ENCODE results near the gene NKD1.

NKD1 gene

DNA sequence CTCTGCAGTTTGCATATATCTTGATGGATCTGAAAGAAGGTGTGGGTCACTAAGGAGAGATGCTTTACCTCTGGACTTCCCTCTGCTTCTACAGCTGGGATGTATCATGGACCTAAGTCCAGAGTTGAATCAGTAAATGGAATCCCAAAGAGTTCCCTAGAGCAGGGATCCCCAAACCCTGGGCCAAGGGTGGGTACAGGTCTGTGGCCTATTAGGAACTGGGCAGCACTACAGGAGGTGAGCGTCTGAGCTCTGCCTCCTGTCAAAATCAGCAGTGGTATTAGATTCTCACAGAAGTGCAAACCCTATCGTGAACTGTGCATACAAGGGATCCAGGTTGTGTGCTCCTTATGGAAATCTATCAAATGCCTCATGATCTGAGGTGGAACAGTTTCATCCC lies 39.3 kb downstream of the NKD1 start:
- ChIA-PET CTCF (no interaction called here), POLR2A (no interaction called here)
- DNase-seq (ENCODE audit: extremely low spot score) = no peak
- no peak for TF ChIP-seq TARDBP (IDR thresholded peaks at IDR 0.05)
- TF ChIP-seq CTBP1 (IDR thresholded peaks at IDR 0.05; ENCODE audit: borderline replicate concordance) = no peak
- no peak for TF ChIP-seq ELF4 (IDR thresholded peaks at IDR 0.05)
- no peak for TF ChIP-seq BHLHE40 (IDR thresholded peaks at IDR 0.05; ENCODE audit: borderline replicate concordance)
- no peak for TF ChIP-seq FOXM1 (IDR thresholded peaks at IDR 0.05; ENCODE audit: borderline replicate concordance)

DNA sequence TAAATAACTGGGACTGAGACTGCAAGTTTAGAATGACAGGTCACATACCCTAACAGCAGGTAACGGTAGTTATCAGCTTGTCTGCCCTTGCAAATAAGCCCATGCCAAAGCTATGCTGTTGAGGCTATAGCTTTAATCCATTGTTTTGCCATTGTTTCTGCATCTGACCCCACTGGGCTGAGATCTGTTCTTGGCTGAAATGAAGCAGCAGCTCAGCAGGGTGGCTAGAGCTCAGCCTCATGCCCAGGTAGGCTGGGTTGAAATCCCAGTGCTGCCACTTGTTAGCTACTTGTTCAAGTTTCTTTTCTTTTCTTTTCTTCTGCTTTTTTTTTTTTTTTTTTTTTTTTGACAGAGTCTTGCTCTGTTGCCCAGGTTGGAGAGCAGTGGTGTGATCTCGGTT lies 40.1 kb downstream of the NKD1 start:
- CTCF ChIA-PET = no interaction called here

DNA sequence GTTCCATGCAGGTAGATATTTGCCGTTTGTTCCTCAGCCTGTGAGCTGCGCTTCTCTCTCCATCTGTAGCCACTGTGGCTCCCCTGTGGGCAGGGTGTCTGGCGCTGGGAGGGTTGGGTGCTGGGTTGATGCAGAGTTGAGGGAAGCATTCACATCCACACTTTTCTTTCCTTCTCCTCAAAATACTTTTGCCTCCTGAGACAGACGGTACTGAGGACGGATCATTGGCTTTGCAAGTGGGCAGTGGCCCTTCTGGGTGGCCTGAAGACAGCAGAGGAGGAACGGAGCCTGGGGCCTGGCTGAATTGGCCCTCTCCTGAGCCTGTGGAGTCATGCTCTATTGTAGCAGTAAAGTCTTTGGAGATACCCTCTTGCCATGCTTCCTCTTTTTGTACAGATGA lies 43.0 kb downstream of the NKD1 start:
- POLR2A ChIA-PET = no interaction called here
- DNase-seq (ENCODE audit: extremely low spot score) = no peak
- TF ChIP-seq LEF1 (IDR thresholded peaks at IDR 0.05; ENCODE audit: borderline replicate concordance) = no peak
- no peak for TF ChIP-seq FOXK2 (IDR thresholded peaks at IDR 0.05)
- no peak for TF ChIP-seq CTBP1 (IDR thresholded peaks at IDR 0.05; ENCODE audit: borderline replicate concordance)
- no peak for TF ChIP-seq ARNT (IDR thresholded peaks at IDR 0.05)
- no peak for TF ChIP-seq TARDBP (IDR thresholded peaks at IDR 0.05)
- TF ChIP-seq, protein P1, sequence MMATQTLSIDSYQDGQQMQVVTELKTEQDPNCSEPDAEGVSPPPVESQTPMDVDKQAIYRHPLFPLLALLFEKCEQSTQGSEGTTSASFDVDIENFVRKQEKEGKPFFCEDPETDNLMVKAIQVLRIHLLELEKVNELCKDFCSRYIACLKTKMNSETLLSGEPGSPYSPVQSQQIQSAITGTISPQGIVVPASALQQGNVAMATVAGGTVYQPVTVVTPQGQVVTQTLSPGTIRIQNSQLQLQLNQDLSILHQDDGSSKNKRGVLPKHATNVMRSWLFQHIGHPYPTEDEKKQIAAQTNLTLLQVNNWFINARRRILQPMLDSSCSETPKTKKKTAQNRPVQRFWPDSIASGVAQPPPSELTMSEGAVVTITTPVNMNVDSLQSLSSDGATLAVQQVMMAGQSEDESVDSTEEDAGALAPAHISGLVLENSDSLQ (IDR thresholded peaks at IDR 0.05) = no peak
- no peak for TF ChIP-seq FOXM1 (IDR thresholded peaks at IDR 0.05; ENCODE audit: borderline replicate concordance)
- no peak for TF ChIP-seq HDGF (IDR thresholded peaks at IDR 0.05; ENCODE audit: borderline replicate concordance)
- TF ChIP-seq ZNF384 (IDR thresholded peaks at IDR 0.05) = no peak
- no peak for TF ChIP-seq NFRKB (IDR thresholded peaks at IDR 0.05)
- TF ChIP-seq L3MBTL2 (conservative IDR thresholded peaks at IDR 0.05) = no peak
- CTCF ChIA-PET = no interaction called here

More for the DNA sequence above, 40.1 kb downstream of the NKD1 start:
- no peak for DNase-seq (ENCODE audit: extremely low spot score)
- POLR2A ChIA-PET = no interaction called here
- TF ChIP-seq ELF4 (IDR thresholded peaks at IDR 0.05) = no peak
- TF ChIP-seq ARNT (IDR thresholded peaks at IDR 0.05) = no peak
- TF ChIP-seq SUZ12 (IDR thresholded peaks at IDR 0.05) = no peak
- TF ChIP-seq NFRKB (IDR thresholded peaks at IDR 0.05) = no peak
- no peak for TF ChIP-seq FOXK2 (IDR thresholded peaks at IDR 0.05)
- no peak for TF ChIP-seq FOXA1 (IDR thresholded peaks at IDR 0.05)
- no peak for TF ChIP-seq BHLHE40 (IDR thresholded peaks at IDR 0.05; ENCODE audit: borderline replicate concordance)
- TF ChIP-seq ZNF384 (IDR thresholded peaks at IDR 0.05) = no peak
- no peak for TF ChIP-seq LEF1 (IDR thresholded peaks at IDR 0.05; ENCODE audit: borderline replicate concordance)
- TF ChIP-seq SP1 (IDR thresholded peaks at IDR 0.05) = no peak
- TF ChIP-seq HDGF (IDR thresholded peaks at IDR 0.05; ENCODE audit: borderline replicate concordance) = no peak
- no peak for TF ChIP-seq CTBP1 (IDR thresholded peaks at IDR 0.05; ENCODE audit: borderline replicate concordance)
- no peak for TF ChIP-seq L3MBTL2 (conservative IDR thresholded peaks at IDR 0.05)
- no peak for TF ChIP-seq FOXM1 (IDR thresholded peaks at IDR 0.05; ENCODE audit: borderline replicate concordance)

DNA sequence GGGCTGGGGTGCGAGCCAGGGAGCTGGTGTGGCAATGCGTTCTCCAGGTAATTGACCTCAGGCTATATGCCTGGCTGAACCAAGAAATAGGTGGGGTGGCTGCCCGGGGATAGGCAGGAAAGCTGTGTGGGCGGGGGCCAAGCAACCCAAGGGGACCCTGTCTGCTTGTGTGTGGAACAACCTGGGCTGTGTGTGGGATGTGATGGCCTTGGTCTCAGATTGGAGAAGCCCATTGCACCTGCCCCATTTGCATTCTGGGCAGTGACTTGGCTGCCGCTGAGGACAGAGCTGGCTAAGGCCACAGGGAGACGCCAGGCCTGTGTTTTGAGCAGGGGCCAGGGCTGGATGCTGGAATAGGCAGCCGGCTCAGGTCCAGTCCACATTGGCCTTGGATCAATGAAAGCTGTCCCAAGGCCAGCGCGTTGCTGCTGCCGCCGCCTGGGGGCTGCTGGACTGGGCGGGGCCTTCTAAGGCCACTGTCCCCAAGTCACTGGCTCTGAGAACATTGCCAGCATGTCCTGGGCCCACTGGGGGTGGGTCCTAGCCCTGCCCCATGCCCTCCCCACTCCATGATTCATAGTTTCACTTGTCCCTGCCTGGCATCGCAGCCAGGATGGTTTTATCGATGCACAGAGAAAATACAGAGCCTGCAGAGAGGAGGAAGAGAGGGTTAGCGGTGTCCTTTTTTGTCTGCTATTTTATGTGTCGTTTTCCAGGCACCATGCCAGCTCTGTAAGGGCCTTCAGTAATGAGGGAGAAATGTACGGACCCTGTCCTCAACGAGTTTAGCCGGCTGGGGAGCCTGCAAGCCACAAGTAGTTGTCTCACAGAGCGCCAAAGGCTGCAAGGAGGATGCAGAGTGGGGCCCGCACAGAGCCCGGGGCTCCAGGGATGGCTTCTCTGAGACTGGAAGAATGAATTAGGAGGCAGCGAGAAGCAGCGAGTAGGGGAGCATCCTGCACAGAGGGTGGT lies 43.9 kb downstream of the NKD1 start:
- TF ChIP-seq, protein P1 (IDR thresholded peaks at IDR 0.05) = no peak
- no peak for TF ChIP-seq CTBP1 (IDR thresholded peaks at IDR 0.05; ENCODE audit: borderline replicate concordance)
- no peak for TF ChIP-seq ARNT (IDR thresholded peaks at IDR 0.05)
- TF ChIP-seq TARDBP (IDR thresholded peaks at IDR 0.05) = no peak
- TF ChIP-seq LEF1 (IDR thresholded peaks at IDR 0.05; ENCODE audit: borderline replicate concordance) = no peak
- no peak for TF ChIP-seq ELF4 (IDR thresholded peaks at IDR 0.05)
- no peak for TF ChIP-seq FOXM1 (IDR thresholded peaks at IDR 0.05; ENCODE audit: borderline replicate concordance)
- no peak for TF ChIP-seq FOXK2 (IDR thresholded peaks at IDR 0.05)
- no peak for TF ChIP-seq BHLHE40 (IDR thresholded peaks at IDR 0.05; ENCODE audit: borderline replicate concordance)
- TF ChIP-seq HDGF (IDR thresholded peaks at IDR 0.05; ENCODE audit: borderline replicate concordance) = no peak
- no peak for TF ChIP-seq SUZ12 (IDR thresholded peaks at IDR 0.05)
- no peak for TF ChIP-seq SP1 (IDR thresholded peaks at IDR 0.05)
- no peak for TF ChIP-seq NFRKB (IDR thresholded peaks at IDR 0.05)
- TF ChIP-seq L3MBTL2 (conservative IDR thresholded peaks at IDR 0.05) = no peak
- TF ChIP-seq FOXA1 (IDR thresholded peaks at IDR 0.05) = no peak
- no peak for TF ChIP-seq ZNF384 (IDR thresholded peaks at IDR 0.05)
- CTCF ChIA-PET = interaction anchor here (0.7 kb wide), 1 partner anchor 14 kb away, joined by 3 read pairs; no protein-coding TSS in a partner anchor
- no peak for DNase-seq (ENCODE audit: extremely low spot score)
- POLR2A ChIA-PET = no interaction called here

DNA sequence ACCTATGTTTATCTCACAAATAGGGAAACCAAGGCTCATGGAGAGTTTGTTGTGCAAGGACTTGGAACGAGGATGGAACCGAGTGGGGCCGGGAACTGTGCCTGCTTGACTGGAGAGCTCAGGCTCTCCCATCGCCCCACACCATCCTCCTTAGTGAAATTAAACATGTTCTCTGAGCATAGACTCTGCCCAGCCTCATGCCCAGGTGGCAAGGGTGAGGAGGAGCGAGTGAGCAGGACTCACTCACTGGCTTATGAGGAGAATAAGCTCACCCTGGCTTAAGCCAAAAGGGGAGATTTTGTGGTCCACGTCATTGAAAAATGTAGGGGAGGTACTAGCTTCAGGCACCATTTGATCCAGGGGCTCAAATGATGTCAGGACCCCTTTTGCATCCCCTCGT lies 44.8 kb downstream of the NKD1 start:
- ChIA-PET POLR2A (interaction anchor here (0.8 kb wide), 1 partner anchor 18 kb away, joined by 3 read pairs; no protein-coding TSS in a partner anchor), CTCF (interaction anchor here (0.6 kb wide), 1 partner anchor 603 kb away, joined by 11 read pairs; no protein-coding TSS in a partner anchor)
- no peak for TF ChIP-seq ARNT (IDR thresholded peaks at IDR 0.05)
- no peak for TF ChIP-seq SP1 (IDR thresholded peaks at IDR 0.05)
- no peak for TF ChIP-seq L3MBTL2 (conservative IDR thresholded peaks at IDR 0.05)
- no peak for TF ChIP-seq HDGF (IDR thresholded peaks at IDR 0.05; ENCODE audit: borderline replicate concordance)
- no peak for DNase-seq (ENCODE audit: extremely low spot score)

DNA sequence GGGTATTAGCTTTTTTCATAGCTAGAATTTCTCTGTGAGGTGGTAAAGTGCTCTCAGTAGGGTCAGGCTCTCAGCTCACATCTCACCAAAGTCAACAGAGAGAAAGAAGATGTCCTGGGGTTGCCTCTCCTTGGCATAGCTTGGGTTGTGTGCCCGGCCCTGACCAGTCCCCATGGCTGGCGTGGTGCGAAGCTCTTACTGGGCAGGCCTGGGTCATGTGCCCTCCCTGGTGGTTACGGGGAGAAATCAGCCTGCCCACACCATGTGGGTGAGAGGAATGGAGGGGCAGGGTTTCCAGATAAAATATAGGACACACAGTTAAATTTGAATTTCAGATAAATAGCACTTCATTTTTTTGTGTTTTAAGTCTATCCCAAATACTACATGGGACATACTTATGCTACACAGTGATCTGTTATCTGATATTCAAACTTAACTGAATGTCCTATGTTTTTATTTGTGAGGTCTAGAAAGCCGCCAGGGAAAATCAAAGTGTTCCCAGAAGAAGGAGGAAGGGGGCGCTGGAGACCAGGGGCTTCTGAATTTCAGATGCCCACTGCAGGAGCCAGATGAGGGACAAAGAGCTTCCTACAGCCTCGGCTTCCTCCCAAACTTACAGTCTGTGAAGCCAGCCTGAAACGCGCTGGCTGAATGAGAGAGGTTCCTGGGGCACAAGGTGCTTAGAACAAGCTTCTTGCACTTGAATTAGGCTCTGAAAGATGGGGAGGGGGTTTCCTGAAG lies 45.4 kb downstream of the NKD1 start:
- DNase-seq (ENCODE audit: extremely low spot score) = peak; percentile 29
- POLR2A ChIA-PET = interaction anchor here (0.8 kb wide), 1 partner anchor 17 kb away, joined by 3 read pairs; no protein-coding TSS in a partner anchor
- CTCF ChIA-PET = interaction anchor here (0.6 to 1.0 kb wide), 2 partner anchors 213 to 604 kb away, joined by 8 to 11 read pairs; no protein-coding TSS in a partner anchor

More for the DNA sequence above, 45.4 kb downstream of the NKD1 start:
- TF ChIP-seq HDGF (IDR thresholded peaks at IDR 0.05; ENCODE audit: borderline replicate concordance) (no peak), BHLHE40 (IDR thresholded peaks at IDR 0.05; ENCODE audit: borderline replicate concordance) (no peak), FOXA1 (IDR thresholded peaks at IDR 0.05) (no peak), ELF4 (IDR thresholded peaks at IDR 0.05) (no peak), FOXM1 (IDR thresholded peaks at IDR 0.05; ENCODE audit: borderline replicate concordance) (no peak), L3MBTL2 (conservative IDR thresholded peaks at IDR 0.05) (no peak), ARNT (IDR thresholded peaks at IDR 0.05) (no peak)
